NCI-H2196 (cell line): ENCODE measurements around the gene C9orf50.

Experiments used
- DNase-seq: peaks from one replicate; lab custom pipeline; 2025; ENCODE audit not compliant: unreplicated experiment; lab: John Stamatoyannopoulos, UW

The C9orf50 gene

DNA sequence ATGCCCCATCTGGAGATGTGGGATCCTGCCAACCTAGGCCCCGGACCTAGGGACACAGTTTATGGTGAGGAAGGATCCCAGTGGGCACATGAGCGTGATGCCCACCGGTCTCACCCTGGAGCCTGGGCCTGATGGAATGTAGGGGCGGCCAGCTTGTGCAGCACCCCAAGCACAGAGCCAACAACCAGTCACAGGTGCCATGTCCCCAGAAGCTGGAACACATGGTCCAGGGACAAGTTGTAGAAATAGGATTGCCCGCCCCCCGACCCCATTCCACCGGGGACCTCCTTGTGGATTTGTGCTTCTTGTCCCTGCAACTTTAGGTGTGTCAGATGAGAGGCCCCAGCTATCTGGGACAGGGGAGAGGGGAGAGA lies 48.9 kb downstream of the C9orf50 start:
- DNase-seq = no peak

- no peak for DNase-seq
Observed at GRCh38 chr9:129571298-129572051, 49.4 kb downstream of the C9orf50 start.

DNA sequence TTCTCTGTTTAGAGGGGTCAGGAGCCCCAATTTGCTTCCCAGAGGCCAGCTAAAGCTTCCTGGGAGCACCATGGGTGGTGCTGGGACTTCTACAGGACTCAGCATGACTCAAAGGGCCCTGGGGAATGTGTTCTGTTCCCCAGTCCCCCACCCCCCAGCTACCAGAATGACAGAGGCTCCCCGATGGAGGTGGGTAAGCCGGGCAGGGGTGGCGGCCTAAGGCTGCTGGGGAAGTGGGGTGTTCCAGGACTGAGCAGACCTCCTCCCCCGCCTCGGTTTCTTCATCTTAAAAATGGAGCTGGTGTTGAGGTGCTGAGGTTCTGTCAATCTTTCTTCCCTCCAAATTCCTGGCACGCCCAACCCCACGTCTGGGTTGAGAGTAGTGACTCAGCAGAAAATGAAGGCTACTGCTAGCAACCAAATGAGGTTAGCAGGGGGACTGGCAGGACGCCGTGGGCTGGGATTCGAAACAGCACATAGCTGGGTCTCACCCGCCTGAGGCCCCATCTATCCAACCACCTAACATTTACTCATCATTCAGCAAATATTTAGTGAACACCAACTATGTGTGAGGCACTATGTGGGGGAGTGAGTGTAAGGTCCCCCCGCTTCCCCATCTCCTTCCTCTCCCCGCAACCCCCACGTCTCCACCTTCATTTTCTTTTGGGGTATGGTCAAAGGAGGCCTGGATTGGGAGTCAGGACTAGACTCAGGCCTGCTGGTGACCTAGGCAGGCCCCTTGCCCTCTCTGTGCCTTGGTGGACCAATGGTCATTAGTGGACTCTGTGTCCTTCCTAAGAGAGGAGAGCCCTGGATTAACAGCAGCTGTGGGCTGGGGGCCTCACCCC lies 50.2 kb downstream of the C9orf50 start:
- no peak for DNase-seq

- peak; percentile 19 for DNase-seq
Observed at GRCh38 chr9:129569502-129570449, 51.1 kb downstream of the C9orf50 start.

DNA sequence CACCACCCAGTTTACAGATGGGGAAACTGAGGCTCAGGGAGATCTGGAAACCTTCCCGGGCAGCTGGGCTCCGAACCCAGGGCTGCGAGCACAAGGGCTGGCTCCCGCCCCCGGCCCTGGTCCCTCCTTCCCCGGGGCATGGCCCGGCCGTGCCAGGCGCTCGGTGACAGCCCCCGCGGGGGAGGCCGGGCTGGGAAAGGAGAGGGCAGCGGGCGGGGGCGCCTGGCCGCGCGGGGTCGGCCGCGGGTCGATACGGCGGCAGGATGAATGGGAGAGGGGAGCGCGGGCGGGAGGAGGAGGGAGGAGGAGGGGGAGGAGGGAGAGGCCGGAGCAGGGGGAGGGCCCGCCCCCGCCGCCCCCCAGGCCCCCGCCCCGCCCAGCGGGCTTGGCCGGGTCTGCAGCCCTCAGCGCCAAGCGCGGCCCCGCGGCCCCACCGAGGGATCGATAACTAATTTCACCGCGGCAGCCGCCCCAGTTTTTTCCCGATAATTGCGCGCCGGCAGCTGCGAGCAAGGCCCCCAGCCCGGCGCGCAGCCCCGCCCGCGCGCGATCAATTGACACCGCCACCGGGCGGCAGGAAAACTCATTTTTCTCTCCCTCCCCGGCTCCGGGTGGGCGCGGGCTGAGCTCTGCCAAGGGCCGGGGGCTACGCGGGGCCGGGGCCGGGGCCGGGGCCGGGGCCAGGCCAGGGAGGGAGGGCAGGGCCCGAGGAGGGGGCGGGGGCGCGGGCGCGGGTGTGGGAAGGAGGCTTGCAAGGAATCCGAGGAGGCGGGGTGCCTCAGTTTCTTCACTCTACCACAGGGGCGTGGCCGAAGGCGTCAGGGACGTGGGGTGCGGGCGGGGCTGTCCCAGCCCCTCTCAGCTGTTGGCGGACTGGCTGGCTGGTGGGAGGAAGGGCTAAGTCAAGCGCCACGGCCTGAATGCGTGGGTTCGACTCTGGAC lies 52.1 kb downstream of the C9orf50 start:
- peak; percentile 21 for DNase-seq

GRCh38 chr9:129567842-129568559 lies 52.9 kb downstream of the C9orf50 start:
- no peak for DNase-seq

DNA sequence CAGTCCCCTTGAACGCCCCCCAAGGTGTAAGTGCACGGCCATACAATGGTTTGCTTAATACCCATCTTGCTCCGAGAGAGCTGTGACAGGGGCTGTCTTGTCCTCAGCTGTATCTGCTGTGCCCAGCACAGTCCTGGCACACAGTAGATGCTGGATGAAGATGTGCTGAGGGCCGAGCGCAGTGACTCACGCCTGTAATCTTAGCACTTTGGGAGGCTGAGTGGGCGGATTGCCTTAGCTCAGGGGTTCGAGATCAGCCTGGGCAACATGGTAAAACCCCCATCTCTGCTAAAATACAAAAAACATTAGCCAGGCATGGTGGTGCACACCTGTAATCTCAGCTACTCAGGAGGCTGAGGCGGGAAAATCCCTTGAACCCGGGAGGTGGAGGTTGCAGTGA lies 53.6 kb downstream of the C9orf50 start:
- DNase-seq = no peak

- DNase-seq = no peak
Observed at GRCh38 chr9:129566563-129567266, 54.2 kb downstream of the C9orf50 start.

GRCh38 chr9:129562917-129563316 lies 58.0 kb downstream of the C9orf50 start:
- no peak for DNase-seq

DNA sequence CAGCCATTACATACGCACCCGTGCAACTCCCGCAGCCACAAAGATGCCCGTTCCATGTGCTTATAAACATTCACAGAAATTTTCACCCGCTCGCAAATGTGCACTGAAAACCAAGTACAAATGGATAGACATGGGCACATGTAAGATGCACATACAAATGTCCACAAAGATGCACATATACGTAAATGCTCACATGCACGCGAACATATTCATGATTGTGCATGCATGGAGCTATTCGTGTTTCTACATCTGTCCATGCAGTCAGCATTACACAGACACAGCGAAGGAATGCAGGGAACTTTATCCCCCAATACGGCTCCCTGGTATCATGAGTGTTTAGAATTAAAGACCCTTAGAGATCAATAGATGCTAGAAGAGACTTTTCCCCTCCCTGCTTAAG lies 58.4 kb downstream of the C9orf50 start:
- no peak for DNase-seq
